Erythroblast (primary cell): Measurements from ENCODE around the gene TPP1.

ENCODE experiments used
- GATA1 ChIP-seq: IDR thresholded peaks from 2 replicates; pipeline ENCODE4 v1.6.1; 2011; ENCODE audit warnings: low read depth, mild to moderate bottlenecking, control low read depth, low read length, moderate library complexity
- POLR2A ChIP-seq: IDR thresholded peaks from 2 replicates; pipeline ENCODE4 v1.6.1; 2011; ENCODE audit warnings: mild to moderate bottlenecking, low read length

GRCh38 chr11:6650980-6651379 lies 31.8 kb upstream of the TPP1 start:
- TF ChIP-seq POLR2A = no peak
- no peak for TF ChIP-seq GATA1
